HEK293 (cell line): Measurements from ENCODE around the gene VSIG8.

Experiments used
- CTCF ChIA-PET: fragments of 350-600 bp; formaldehyde crosslinking; extraction: SDS; loops from one replicate; lab custom pipeline; 2021; ENCODE audit warnings: antibody characterized with exemption; lab: Yijun Ruan, JAX
- POLR2A ChIA-PET: fragments of 300-600 bp; formaldehyde crosslinking; extraction: SDS; loops from one replicate; lab custom pipeline; 2020; ENCODE audit warnings: antibody characterized with exemption, inconsistent platforms; lab: Yijun Ruan, JAX
- H3K27ac ChIP-seq: fragments of 200-500 bp; sonication (Bioruptor generic); 2 replicates; pipeline ENCODE4 v1.5.1; 2014; ENCODE audit warnings: low read depth, low read length, control low read depth, inconsistent platforms; ENCODE audit errors: extremely low read depth
- H3K36me3 ChIP-seq, 2 experiments: fragments of 200-500 bp in 1 of 2; sonication (Bioruptor generic) in 1 of 2; 1 replicate in 1 of 2; 2 replicates in 1 of 2; pipeline ENCODE4 v1.5.1; 2014 to 2017; ENCODE audit warnings: inconsistent platforms in 2 of 2, low read length in 2 of 2; ENCODE audit not compliant: control insufficient read depth in 2 of 2, insufficient read depth in 1 of 2
- H3K4me1 ChIP-seq: fragments of 200-500 bp; sonication (Bioruptor generic); 2 replicates; pipeline ENCODE4 v1.5.1; 2014; ENCODE audit warnings: mild to moderate bottlenecking, low read length, inconsistent platforms; ENCODE audit not compliant: control insufficient read depth, insufficient read depth
- H3K4me3 ChIP-seq: 2 replicates; pipeline ENCODE4 v1.5.1; 2011; ENCODE audit warnings: low read depth, mild to moderate bottlenecking, control low read depth, low read length, moderate library complexity
- H3K9me3 ChIP-seq: fragments of 200-500 bp; sonication (Bioruptor generic); 2 replicates; pipeline ENCODE4 v1.5.1; 2014; ENCODE audit warnings: low read depth, low read length, inconsistent platforms; ENCODE audit not compliant: control insufficient read depth, insufficient read depth
- AEBP2 ChIP-seq: fragments of 450-650 bp; formaldehyde crosslinking; IDR thresholded peaks from 2 replicates; pipeline ENCODE4 v1.5.1; 2016; ENCODE audit warnings: missing biosample characterization, missing genetic modification characterization, borderline replicate concordance
- EGR2 ChIP-seq: fragments of 450-650 bp; formaldehyde crosslinking; IDR thresholded peaks from 2 replicates; pipeline ENCODE4 v1.5.1; 2016; ENCODE audit warnings: low read depth, missing biosample characterization, missing genetic modification characterization
- GFI1B ChIP-seq: fragments of 450-650 bp; formaldehyde crosslinking; IDR thresholded peaks from 2 replicates; pipeline ENCODE4 v1.5.1; 2016; ENCODE audit warnings: missing biosample characterization, missing genetic modification characterization
- MZF1 ChIP-seq: fragments of 450-650 bp; formaldehyde crosslinking; IDR thresholded peaks from 2 replicates; pipeline ENCODE4 v1.5.1; 2017; ENCODE audit warnings: missing biosample characterization, missing genetic modification characterization, borderline replicate concordance
- SP2 ChIP-seq: fragments of 450-650 bp; formaldehyde crosslinking; IDR thresholded peaks from 2 replicates; pipeline ENCODE4 v1.5.1; 2016; ENCODE audit warnings: missing biosample characterization, missing genetic modification characterization
- SP3 ChIP-seq: fragments of 450-650 bp; formaldehyde crosslinking; IDR thresholded peaks from 2 replicates; pipeline ENCODE4 v1.5.1; 2016; ENCODE audit warnings: missing biosample characterization, missing genetic modification characterization
- ZFHX2 ChIP-seq: fragments of 450-650 bp; formaldehyde crosslinking; conservative IDR thresholded peaks from 2 replicates; pipeline ENCODE4 v1.5.1; 2016; ENCODE audit warnings: missing biosample characterization, missing genetic modification characterization
- ZNF16 ChIP-seq: fragments of 450-650 bp; formaldehyde crosslinking; IDR thresholded peaks from 2 replicates; pipeline ENCODE4 v1.5.1; 2016; ENCODE audit warnings: low read depth, missing biosample characterization, missing genetic modification characterization
- ZNF169 ChIP-seq: fragments of 450-650 bp; formaldehyde crosslinking; IDR thresholded peaks from 2 replicates; pipeline ENCODE4 v1.5.1; 2016; ENCODE audit warnings: missing biosample characterization, missing genetic modification characterization
- ZNF19 ChIP-seq: fragments of 450-650 bp; formaldehyde crosslinking; IDR thresholded peaks from 2 replicates; pipeline ENCODE4; 2016; ENCODE audit warnings: missing biosample characterization, missing genetic modification characterization, low read depth
- ZNF398 ChIP-seq: fragments of 450-650 bp; formaldehyde crosslinking; IDR thresholded peaks from 2 replicates; pipeline ENCODE4 v1.5.1; 2017; ENCODE audit warnings: missing biosample characterization, missing genetic modification characterization
- ZNF571 ChIP-seq: fragments of 450-650 bp; formaldehyde crosslinking; IDR thresholded peaks from 2 replicates; pipeline ENCODE4 v1.5.0; 2017; ENCODE audit warnings: missing biosample characterization, missing genetic modification characterization
- ZNF830 ChIP-seq: fragments of 450-650 bp; IDR thresholded peaks from 2 replicates; pipeline ENCODE4 v1.5.0; 2018; ENCODE audit warnings: missing biosample characterization, missing genetic modification characterization, low read depth, mild to moderate bottlenecking, moderate library complexity
- ZSCAN30 ChIP-seq: fragments of 450-650 bp; IDR thresholded peaks from 2 replicates; pipeline ENCODE4 v1.5.1; 2018; ENCODE audit warnings: missing biosample characterization, mild to moderate bottlenecking, missing genetic modification characterization, moderate library complexity
- TF ChIP-seq, protein P1 (sequence below): fragments of 450-650 bp; formaldehyde crosslinking; IDR thresholded peaks from 2 replicates; pipeline ENCODE4 v1.5.1; 2016; ENCODE audit warnings: missing biosample characterization, missing genetic modification characterization
- TF ChIP-seq, protein P2 (sequence below): fragments of 450-650 bp; formaldehyde crosslinking; IDR thresholded peaks from 2 replicates; pipeline ENCODE4 v1.5.1; 2016; ENCODE audit warnings: missing biosample characterization, missing genetic modification characterization
- TF ChIP-seq, protein P3 (sequence below): fragments of 450-650 bp; formaldehyde crosslinking; conservative IDR thresholded peaks from 2 replicates; pipeline ENCODE4 v1.5.1; 2016; ENCODE audit warnings: low read depth, missing biosample characterization, missing genetic modification characterization

VSIG8 gene

DNA sequence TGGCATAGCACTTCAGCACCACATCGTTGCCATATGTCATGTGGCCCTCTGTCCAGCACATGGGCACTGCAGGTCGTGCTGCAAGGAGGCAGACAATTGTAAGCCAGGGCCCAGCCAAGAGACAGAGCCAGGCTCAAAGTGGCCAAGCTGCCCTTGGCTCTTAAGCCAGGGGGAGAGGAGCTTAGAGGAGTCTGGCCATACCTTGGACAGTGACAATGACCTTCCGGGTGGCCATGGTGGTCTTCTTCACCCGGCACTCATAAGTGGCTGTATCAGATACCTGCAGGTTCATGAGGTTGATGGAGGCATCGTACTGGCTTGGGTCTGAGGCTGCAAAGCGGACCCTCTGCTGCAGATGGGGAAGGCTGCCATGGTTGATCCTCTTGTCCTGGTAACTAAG, 4.6 kb downstream of the VSIG8 start:
- Histone ChIP-seq H3K4me3 (no peak overlapping the region), H3K4me1 (0 out of 2 replicates have a peak, but pooled peaks cover 4% of the 10 kb centered on the region), H3K9me3 (no peaks in the 10 kb centered on the region), H3K36me3 (no peaks in the 10 kb centered on the region), H3K27ac (no peak overlapping the region)
- CTCF ChIA-PET = interaction anchor here (1.0 kb wide), 1 partner anchor 150 kb away, joined by 3 read pairs; no protein-coding TSS in a partner anchor
- POLR2A ChIA-PET = no interaction called here
- TF ChIP-seq, protein P1, sequence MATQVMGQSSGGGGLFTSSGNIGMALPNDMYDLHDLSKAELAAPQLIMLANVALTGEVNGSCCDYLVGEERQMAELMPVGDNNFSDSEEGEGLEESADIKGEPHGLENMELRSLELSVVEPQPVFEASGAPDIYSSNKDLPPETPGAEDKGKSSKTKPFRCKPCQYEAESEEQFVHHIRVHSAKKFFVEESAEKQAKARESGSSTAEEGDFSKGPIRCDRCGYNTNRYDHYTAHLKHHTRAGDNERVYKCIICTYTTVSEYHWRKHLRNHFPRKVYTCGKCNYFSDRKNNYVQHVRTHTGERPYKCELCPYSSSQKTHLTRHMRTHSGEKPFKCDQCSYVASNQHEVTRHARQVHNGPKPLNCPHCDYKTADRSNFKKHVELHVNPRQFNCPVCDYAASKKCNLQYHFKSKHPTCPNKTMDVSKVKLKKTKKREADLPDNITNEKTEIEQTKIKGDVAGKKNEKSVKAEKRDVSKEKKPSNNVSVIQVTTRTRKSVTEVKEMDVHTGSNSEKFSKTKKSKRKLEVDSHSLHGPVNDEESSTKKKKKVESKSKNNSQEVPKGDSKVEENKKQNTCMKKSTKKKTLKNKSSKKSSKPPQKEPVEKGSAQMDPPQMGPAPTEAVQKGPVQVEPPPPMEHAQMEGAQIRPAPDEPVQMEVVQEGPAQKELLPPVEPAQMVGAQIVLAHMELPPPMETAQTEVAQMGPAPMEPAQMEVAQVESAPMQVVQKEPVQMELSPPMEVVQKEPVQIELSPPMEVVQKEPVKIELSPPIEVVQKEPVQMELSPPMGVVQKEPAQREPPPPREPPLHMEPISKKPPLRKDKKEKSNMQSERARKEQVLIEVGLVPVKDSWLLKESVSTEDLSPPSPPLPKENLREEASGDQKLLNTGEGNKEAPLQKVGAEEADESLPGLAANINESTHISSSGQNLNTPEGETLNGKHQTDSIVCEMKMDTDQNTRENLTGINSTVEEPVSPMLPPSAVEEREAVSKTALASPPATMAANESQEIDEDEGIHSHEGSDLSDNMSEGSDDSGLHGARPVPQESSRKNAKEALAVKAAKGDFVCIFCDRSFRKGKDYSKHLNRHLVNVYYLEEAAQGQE (tag by site-specific recombination) = peak; percentile 77
- no peak for TF ChIP-seq ZNF830 (tag by site-specific recombination)

- POLR2A ChIA-PET = no interaction called here
- Histone ChIP-seq H3K9me3 (no peaks in the 10 kb centered on the region), H3K36me3 (no peaks in the 10 kb centered on the region), H3K4me1 (0 out of 2 replicates have a peak, but pooled peaks cover 4% of the 10 kb centered on the region), H3K4me3 (no peak overlapping the region), H3K27ac (no peak overlapping the region)
- TF ChIP-seq ZFHX2 (tag by site-specific recombination) = peak; percentile 93
- TF ChIP-seq, protein P2, sequence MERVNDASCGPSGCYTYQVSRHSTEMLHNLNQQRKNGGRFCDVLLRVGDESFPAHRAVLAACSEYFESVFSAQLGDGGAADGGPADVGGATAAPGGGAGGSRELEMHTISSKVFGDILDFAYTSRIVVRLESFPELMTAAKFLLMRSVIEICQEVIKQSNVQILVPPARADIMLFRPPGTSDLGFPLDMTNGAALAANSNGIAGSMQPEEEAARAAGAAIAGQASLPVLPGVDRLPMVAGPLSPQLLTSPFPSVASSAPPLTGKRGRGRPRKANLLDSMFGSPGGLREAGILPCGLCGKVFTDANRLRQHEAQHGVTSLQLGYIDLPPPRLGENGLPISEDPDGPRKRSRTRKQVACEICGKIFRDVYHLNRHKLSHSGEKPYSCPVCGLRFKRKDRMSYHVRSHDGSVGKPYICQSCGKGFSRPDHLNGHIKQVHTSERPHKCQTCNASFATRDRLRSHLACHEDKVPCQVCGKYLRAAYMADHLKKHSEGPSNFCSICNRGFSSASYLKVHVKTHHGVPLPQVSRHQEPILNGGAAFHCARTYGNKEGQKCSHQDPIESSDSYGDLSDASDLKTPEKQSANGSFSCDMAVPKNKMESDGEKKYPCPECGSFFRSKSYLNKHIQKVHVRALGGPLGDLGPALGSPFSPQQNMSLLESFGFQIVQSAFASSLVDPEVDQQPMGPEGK = no peak
- peak; percentile 12; the same call in 1 of the 2 replicates for TF ChIP-seq ZNF398
- peak; percentile 93 for TF ChIP-seq EGR2
- CTCF ChIA-PET = no interaction called here
Observed at GRCh38 chr1:159856576-159856975, 5.9 kb downstream of the VSIG8 start.

DNA sequence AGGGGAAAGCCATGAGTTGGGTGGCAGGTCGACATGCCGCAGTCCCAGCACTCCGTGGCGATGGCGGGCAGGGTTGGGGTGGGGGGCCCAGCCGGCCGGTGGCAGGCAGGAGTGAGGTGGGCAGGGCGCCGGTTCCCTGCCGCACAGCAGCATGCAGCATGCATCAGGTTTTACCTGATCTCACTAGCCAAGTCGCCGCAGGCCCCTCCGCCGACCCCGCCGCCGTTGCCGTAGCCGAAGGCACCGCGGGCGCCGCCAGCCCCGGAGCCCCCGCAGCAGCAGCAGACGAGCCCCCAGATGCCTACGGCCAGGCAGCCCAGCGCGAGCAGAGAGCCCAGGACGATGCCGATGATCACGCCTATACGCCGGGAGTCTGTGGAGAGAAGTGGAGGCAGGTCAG, 6.7 kb downstream of the VSIG8 start:
- POLR2A ChIA-PET = no interaction called here
- CTCF ChIA-PET = interaction anchor here (0.7 to 0.8 kb wide), 2 partner anchors 18 to 49 kb away, joined by 3 read pairs; no protein-coding TSS in a partner anchor
- no peak overlapping the region for H3K4me3 ChIP-seq

More for the DNA sequence above, 6.7 kb downstream of the VSIG8 start:
- H3K9me3 ChIP-seq = no peaks in the 10 kb centered on the region
- TF ChIP-seq ZNF169 (tag by site-specific recombination) = no peak
- no peak for TF ChIP-seq ZSCAN30
- no peak for TF ChIP-seq ZNF19 (tag by site-specific recombination)
- TF ChIP-seq, protein P3, sequence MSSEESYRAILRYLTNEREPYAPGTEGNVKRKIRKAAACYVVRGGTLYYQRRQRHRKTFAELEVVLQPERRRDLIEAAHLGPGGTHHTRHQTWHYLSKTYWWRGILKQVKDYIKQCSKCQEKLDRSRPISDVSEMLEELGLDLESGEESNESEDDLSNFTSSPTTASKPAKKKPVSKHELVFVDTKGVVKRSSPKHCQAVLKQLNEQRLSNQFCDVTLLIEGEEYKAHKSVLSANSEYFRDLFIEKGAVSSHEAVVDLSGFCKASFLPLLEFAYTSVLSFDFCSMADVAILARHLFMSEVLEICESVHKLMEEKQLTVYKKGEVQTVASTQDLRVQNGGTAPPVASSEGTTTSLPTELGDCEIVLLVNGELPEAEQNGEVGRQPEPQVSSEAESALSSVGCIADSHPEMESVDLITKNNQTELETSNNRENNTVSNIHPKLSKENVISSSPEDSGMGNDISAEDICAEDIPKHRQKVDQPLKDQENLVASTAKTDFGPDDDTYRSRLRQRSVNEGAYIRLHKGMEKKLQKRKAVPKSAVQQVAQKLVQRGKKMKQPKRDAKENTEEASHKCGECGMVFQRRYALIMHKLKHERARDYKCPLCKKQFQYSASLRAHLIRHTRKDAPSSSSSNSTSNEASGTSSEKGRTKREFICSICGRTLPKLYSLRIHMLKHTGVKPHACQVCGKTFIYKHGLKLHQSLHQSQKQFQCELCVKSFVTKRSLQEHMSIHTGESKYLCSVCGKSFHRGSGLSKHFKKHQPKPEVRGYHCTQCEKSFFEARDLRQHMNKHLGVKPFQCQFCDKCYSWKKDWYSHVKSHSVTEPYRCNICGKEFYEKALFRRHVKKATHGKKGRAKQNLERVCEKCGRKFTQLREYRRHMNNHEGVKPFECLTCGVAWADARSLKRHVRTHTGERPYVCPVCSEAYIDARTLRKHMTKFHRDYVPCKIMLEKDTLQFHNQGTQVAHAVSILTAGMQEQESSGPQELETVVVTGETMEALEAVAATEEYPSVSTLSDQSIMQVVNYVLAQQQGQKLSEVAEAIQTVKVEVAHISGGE (tag by site-specific recombination) = no peak
- no peak for TF ChIP-seq ZNF16
- TF ChIP-seq EGR2 = no peak
- TF ChIP-seq SP3 (tag by site-specific recombination) = no peak
- no peak for TF ChIP-seq AEBP2
- TF ChIP-seq MZF1 = no peak
- no peak for TF ChIP-seq SP2
- no peak for TF ChIP-seq ZNF571 (tag by site-specific recombination)
- no peak for TF ChIP-seq GFI1B (tag by site-specific recombination)
- TF ChIP-seq, all 188 proteins: peak for 0
- Histone ChIP-seq H3K27ac (no peak overlapping the region), H3K4me1 (0 out of 2 replicates have a peak, but pooled peaks cover 4% of the 10 kb centered on the region), H3K36me3 (no peaks in the 10 kb centered on the region)
